Measurements from ENCODE around the gene CENPQ. TPM values are rescaled to one million over a fixed set of nuclear protein-coding genes. Genes with fewer than 3 reads are reported as not detected.

CENPQ gene
- total and polyA plus RNA-seq, 12 donors, result 3.3 to 6.9 (median 4.8) TPM

DNA sequence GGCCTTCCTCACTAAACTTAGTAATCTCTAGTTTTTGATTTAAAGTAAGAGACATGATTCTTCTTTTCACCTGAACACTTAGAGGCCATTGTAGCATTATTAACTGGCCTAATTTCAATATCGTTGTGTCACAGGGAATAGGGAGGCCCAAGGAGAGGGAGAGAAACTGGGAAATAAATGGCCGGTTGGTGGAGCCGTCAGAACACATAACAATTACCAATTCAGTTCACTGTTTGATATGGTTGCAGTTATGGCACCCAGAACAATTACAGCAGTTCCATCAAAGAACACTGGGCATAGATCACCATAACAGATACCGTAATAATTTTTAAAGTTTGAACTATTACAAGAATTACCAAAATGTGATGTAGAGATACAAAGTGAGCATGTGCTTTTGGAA lies 27.5 kb downstream of the CENPQ start:
- peaks cover 0 to 62% (median 10%) of the 10 kb centered on the region in 9 donors for H3K36me3 ChIP-seq
- H3K27me3 ChIP-seq, result no peaks in the 10 kb centered on the region
- 96 to 97% methylated on average over 4 of the region's 4 CpGs for WGBS, 2 donors
- no peak for DNase-seq
- TF ChIP-seq, protein P1, sequence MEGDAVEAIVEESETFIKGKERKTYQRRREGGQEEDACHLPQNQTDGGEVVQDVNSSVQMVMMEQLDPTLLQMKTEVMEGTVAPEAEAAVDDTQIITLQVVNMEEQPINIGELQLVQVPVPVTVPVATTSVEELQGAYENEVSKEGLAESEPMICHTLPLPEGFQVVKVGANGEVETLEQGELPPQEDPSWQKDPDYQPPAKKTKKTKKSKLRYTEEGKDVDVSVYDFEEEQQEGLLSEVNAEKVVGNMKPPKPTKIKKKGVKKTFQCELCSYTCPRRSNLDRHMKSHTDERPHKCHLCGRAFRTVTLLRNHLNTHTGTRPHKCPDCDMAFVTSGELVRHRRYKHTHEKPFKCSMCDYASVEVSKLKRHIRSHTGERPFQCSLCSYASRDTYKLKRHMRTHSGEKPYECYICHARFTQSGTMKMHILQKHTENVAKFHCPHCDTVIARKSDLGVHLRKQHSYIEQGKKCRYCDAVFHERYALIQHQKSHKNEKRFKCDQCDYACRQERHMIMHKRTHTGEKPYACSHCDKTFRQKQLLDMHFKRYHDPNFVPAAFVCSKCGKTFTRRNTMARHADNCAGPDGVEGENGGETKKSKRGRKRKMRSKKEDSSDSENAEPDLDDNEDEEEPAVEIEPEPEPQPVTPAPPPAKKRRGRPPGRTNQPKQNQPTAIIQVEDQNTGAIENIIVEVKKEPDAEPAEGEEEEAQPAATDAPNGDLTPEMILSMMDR (IDR thresholded peaks at IDR 0.05), result no peak
- H3K27ac ChIP-seq, result no peak overlapping the region
- no peak overlapping the region for H3K4me3 ChIP-seq
- intact Hi-C loops (cut with DNase I), result no loop called here
- ATAC-seq, result no peak
- H3K9me3 ChIP-seq, result no peaks in the 10 kb centered on the region
- H3K4me1 ChIP-seq, result no peaks in the 10 kb centered on the region

DNA sequence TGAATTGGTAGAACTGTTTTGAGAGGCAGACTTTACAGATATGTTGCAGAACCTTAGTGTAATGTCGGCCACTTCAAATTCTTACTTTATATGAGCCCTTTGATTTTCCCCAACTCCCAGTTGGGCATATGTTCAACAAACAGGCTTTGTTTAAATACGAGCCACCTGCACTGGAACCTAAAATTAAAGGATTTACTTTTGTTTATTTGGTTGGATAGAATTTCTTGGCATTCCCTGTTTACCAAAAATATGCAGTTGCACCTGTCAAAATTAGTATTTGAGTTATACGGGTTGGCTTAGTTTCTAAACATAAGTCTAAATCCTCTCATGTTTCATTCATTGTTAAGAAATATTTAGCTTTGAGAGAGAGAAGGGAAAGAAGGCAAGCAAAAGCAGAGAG lies 34.1 kb downstream of the CENPQ start:
- intact Hi-C loops (cut with DNase I), result no loop called here
- Histone ChIP-seq H3K27me3 (peaks cover 0 to 16% (median 0%) of the 10 kb centered on the region in 7 donors), H3K4me3 (no peak overlapping the region), H3K36me3 (peaks cover 0 to 16% (median 0%) of the 10 kb centered on the region in 9 donors), H3K9me3 (no peaks in the 10 kb centered on the region), H3K4me1 (no peaks in the 10 kb centered on the region), H3K27ac (no peak overlapping the region)
- DNase-seq (no peak), ATAC-seq (no peak)
- TF ChIP-seq, protein P1 (IDR thresholded peaks at IDR 0.05), result no peak
- 86 to 90% methylated on average over 3 of the region's 3 CpGs for WGBS, 2 donors

DNA sequence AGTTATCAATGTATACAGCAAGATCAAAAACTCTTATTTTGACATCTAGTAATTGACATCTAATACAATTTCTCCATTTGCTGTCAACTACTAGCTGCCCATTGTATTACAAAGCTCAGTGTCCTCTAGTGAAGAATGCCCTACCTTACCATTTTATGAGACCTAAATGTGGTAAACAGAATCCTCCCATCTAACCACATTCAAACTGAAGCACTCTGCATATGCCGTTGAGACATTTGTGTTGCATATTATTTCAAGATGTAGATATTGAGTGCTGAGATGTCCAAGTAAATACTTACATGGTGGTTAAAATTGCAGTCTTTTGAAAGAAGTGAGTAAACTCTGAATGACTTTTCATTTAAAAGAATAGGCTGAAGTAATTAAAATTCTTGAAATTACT lies 36.0 kb downstream of the CENPQ start:
- intact Hi-C loops (cut with DNase I), result no loop called here

DNA sequence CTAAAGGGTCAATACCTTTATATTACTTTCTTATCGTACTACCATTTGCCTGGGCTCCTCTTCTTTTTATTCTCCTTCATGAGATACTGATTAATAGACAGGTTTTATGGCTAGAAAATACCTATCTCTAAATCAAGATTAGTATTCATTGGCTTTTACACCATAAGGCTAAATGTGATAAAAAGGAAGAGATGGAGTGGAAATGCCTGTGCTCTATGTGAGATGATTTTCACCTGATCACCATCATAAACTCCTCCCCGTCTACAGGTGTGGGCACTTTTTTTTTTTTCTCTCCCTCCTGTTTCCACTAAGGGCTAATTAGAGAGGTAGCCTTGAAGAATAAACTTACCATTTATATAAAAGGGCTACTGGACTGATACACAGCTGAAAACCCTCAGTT lies 36.5 kb downstream of the CENPQ start, which contains the start of gene GLYATL3:
Gene GLYATL3 (plus strand): TSS at position 301 of the 400 bp plus-strand sequence. CDS start 12,068 bp downstream, outside the sequence.
- no peaks in the 10 kb centered on the region for H3K4me1 ChIP-seq
- ATAC-seq (no peak), DNase-seq (no peak)
- 43 to 76% methylated on average over 2 of the region's 2 CpGs for WGBS, 2 donors
- H3K36me3 ChIP-seq, result no peaks in the 10 kb centered on the region
- intact Hi-C loops (cut with DNase I), result no loop called here
- no peaks in the 10 kb centered on the region for H3K9me3 ChIP-seq
- no peak within 1 kb of the TSS for H3K4me3 ChIP-seq
- H3K27ac ChIP-seq, result no peak within 1 kb of the TSS
- peaks cover 0 to 16% (median 0%) of the 10 kb centered on the region in 7 donors for H3K27me3 ChIP-seq
- TF ChIP-seq, protein P1 (IDR thresholded peaks at IDR 0.05), result no peak

More for the DNA sequence above, 36.0 kb downstream of the CENPQ start:
- TF ChIP-seq, protein P1 (IDR thresholded peaks at IDR 0.05), result no peak
- no peak for DNase-seq
- 84 to 85% methylated on average over 1 of the region's 1 CpG for WGBS, 2 donors
- Histone ChIP-seq H3K27me3 (peaks cover 0 to 16% (median 0%) of the 10 kb centered on the region in 7 donors), H3K36me3 (no peaks in the 10 kb centered on the region), H3K4me3 (no peak overlapping the region), H3K4me1 (no peaks in the 10 kb centered on the region), H3K27ac (no peak overlapping the region), H3K9me3 (no peaks in the 10 kb centered on the region)
- ATAC-seq, result no peak
